Suppressor macrophage (primary cell): ENCODE data around the gene SLC16A6.
A peak's percentile ranks its signal among the peaks of the same experiment; 100 is the strongest.
"Not testable (repeated sequence)": the region's sequence is repeated elsewhere in the genome, so short reads cannot be mapped to it uniquely, and the experiment has no call there.

Source experiments
- DNase-seq, 4 experiments: peaks; one replicate each; pipeline ENCODE4 v3.0.0-alpha.2; 2020 to 2022

Gene SLC16A6

DNA sequence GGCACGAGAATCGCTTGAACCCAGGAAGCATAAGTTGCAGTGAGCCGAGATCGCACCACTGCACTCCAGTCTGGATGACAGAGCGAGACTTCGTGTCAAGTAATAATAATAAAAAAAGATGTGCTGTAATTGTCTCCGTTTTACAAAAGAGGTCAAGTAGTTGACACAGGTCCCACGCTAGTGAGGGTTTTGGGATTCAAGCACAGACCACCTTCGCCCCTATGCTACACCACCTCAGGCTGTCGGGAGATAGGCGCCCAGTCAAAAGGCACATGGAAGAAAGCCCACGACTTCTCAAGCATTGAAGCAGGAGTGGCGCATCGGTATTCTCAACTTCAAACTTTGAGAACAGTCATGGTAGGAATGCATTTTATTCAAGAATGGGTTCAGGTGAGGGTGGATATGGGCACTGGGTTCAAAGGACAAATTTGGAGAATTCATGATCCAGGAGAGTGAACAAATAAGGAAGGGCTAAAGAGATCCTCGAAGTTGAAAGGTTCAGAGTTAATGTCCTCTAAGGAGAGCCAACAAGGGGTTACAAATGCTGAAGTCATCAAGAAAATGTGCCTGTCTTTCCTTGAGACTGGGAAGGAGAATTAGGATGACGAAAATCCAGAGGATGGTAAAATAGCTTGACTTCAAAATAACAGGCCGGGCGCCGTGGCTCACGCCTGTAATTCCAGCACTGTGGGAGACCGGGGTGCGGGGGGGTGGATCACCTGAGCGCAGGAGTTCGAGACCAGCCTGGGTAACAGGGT lies 44.5 kb downstream of the SLC16A6 start:
- DNase-seq = no peak

DNA sequence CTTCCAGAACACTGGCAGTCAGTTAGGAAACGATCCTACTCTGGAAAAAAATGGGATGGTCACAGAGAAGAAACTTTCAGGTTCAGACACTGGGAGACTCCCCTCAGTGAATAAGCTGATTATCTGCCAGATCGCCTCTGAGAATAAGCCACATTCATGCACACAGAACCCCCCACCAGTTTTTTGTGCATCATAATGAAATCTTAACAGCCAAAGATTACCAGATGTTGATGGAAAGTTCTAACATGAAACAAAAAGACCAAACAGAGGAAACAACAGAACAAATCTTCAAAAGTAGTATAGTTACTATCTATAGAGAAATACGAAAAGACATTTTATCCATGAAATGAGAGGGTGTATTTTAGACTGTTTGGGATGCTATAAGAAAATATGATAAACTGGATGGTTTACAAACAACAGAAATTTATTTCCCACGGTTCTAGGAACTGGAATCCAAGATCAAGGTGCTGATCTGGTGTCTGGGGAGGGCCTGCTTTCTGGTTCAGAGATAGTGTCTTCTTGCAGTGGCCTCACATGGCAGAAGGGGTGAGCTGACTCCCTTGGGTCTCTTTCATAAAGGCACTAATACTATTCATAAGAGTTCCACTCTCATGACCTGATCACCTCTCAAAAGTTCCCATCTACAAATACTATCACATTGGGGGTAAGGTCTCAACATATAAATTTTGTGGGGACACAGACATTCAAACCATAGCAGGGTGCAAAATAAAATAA lies 51.1 kb downstream of the SLC16A6 start:
- no peak for DNase-seq

DNA sequence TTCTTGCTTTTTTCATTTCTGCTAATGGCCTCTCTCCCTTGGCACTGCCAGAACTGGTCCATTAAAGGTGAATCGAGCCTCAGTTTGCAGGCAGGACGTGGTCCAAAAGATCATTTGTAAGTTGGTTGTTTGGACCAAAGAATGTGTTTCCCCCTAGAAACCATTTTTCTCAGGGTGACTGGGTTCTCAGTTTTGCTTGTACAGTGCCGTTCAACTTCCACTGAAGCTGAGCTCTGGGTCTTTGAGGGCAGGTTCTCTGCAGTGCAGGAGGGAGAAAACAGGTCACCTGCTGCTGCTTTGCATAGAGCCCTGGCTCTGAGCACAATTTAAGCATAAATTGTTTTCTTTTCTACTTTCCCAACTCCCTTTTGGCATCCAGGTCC lies 52.1 kb downstream of the SLC16A6 start:
- DNase-seq = no peak

DNA sequence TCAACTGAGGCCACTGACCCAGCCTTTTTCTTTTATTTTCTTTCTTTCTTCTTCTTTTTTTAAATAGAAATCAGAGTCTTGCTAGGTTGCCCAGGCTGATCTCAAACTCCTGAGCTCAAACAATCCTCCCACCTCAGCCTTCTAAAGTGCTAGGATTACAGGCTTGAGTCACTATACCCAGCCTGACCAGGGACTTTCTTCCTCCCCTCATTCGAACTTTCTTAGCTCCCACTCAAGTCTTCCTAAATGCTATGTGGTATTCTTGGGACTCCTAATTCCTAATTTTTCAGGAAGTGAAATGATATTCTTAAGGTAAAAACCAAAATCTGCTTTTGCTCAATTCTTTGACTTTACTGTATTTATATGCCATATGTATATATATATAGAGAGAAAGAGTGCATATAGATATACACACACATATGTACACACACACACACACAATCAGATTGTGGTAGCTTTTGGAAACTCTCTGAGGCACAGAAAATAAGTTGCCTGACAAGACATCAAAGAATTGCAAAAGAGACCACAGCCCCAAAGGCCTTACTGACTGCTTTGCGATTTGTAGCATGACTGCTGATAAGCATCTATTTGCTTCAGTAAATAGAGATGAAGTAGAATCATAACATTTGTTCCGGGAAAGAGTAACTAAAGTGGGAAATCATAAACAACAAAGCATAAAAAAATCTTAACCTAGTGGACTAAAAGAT lies 52.6 kb downstream of the SLC16A6 start:
- DNase-seq = peak; percentile 39 to 64 (median 40)

DNA sequence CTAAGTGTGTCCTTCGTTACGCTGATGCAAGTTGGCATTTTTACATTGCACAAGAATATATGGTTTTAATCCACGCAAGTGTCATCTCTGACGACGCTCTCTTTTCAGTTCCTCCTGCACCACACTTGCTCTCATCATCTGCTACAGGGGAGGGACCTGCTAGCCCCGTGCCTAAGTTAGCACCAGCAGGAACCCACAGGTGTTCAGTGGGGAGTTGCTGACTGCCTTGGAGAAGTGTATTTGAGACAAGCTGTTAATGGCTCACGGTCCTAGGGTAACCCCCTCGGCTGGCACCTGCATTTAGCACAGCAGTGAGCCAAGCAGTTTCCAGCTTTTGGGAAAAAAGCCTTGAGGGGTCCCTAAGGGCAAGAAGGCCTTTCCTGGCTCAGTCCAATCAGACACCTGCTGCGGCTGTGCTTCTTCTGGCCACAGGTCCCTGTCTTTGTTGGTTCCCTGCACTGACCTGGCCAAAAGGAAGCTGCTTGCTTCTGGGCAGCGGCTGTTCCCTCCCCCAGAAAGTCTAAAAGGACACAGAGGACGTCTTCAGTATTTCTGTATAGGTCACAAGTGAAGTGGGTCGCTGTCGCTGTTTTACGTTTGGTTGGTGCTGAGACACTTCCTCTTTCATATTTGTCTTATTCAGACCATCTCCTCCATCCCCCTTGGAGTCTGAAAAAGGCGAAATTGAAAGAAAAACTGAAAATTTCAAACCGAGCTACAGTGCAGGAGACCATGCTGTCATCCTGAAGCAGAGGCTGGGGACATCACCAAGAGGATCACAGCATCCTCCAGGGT lies 53.4 kb downstream of the SLC16A6 start:
- peak; percentile 90 to 98 (median 92) for DNase-seq

DNA sequence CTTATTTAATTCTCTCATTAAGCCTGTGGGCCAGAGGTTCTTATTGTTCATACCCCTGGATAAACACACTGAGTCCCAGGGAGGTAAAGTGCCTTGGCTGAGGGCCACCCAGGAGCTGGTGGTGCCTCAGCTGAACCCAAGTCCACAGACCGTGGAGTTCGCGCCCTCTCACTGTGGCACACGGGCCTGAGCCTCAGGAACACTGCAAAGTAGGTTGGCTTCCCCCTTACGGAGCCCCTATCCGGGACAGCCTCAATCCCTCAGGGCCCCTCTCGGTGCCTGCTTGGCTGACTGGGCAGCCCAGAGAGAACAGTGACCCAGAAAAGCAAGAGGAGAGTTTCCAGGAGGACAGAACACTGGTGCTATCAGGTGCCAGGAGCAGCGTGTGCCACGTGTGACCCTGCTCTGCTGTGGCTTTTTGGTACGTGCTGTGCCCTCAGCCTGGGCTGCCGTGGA lies 55.6 kb downstream of the SLC16A6 start:
- peak in 2 of 4 experiments; percentile 33 to 41 for DNase-seq

DNA sequence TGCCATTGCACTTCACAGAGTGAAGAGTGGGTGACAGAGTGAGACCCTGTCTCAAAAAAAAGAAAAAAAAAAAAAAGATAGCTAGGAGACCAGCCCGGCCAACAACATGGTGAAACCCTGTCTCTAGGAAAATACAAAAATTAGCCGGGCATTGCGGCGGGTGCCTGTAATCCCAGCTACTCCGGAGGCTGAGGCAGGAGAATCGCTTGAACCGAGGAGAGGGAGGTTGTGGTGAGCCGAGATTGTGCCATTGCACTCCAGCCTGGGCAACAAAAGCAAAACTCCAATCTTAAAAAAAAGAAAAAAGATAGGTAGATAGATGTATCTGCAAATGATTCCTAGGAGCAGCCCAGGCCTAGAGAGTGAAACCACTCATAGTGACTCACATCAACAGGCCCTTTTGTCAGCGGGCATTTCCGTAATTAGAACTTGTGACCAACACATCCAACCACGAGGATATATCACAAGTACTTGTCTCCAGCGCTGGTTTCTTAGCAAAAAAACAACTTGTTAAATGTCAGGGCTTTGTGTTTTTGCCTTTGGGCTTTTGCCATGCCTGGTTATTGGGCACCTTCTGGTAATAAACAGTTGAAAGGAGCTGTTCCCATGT lies 56.1 kb downstream of the SLC16A6 start:
- peak; percentile 89 to 97 (median 93) for DNase-seq

DNA sequence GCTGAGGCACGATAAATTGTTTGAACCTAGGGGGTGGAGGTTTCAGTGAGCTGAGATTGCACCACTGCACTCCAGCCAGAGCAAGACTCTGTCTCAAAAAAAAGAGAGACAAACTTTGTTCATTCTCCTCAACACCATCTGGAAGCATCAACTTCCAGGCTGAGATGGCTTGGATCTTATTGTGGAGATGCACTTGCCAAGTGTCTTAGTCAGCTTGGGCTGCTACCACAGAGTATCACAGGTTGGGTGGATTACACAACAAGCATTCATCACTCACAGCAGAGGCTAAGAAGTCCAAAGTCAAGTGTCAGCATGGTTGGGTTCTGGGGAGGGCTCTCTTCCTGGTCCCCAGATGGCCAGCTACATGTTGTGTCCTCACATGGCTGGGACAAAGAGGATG lies 58.2 kb downstream of the SLC16A6 start:
- DNase-seq = peak; percentile 71 to 88 (median 76)

DNA sequence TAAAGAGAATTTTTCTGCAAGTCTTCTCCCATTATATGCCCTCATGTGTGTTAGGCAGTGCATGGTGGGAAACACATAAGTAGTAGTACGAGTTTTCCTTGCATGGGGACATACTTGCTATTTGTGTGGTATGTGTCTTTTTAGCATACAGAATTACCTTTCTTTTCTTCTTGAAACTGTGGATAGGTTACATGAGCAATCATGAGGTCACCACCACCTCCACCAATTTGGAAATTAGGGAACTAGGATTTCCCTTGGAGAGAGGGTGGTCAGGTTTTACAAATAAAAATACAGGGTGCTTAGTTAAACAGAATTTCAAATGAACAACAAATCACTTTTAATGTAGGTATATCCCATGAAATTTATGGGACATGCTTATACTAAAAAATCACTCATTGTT lies 59.4 kb downstream of the SLC16A6 start:
- DNase-seq = peak; percentile 40 to 56 (median 48)

DNA sequence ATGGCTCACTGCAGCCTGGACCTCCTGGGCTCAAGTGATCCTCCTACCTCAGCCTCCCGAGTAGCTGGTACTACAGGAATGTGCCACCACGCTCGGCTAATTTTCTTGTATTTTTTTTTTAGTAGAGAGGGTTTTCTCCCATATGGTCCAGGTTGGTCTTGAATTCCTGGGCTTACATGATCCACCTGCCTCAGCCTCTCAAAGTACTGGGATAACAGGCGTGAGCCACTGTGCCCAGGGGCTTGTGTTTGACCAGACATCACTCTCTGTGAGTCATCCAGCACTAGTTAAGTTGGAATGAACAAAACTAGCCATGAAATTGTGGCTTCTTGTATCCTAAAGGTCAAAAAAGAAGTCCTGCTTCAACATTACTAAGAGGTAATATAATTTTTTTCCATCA lies 59.8 kb downstream of the SLC16A6 start:
- DNase-seq = peak in 1 of 4 experiments; percentile 35

DNA sequence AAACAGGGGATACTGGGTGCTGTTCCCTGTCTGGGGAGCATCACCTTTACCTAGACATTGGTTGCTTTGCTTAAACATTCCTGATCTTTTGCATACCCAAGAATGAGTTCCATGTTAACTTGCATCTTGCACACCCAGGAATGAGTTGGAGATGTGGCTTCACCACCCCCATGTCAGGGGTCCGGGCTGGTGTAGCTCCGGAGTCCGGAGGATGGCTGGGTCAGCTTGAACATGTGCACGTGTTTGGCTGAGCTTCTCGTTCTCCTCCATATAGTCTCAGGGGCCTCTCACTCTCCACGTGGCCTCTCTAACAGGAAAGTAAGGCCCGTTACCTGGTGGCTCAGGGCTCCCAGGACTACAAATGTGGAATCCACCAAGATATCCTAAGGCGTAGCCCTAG lies 61.3 kb downstream of the SLC16A6 start:
- DNase-seq = no peak

DNA sequence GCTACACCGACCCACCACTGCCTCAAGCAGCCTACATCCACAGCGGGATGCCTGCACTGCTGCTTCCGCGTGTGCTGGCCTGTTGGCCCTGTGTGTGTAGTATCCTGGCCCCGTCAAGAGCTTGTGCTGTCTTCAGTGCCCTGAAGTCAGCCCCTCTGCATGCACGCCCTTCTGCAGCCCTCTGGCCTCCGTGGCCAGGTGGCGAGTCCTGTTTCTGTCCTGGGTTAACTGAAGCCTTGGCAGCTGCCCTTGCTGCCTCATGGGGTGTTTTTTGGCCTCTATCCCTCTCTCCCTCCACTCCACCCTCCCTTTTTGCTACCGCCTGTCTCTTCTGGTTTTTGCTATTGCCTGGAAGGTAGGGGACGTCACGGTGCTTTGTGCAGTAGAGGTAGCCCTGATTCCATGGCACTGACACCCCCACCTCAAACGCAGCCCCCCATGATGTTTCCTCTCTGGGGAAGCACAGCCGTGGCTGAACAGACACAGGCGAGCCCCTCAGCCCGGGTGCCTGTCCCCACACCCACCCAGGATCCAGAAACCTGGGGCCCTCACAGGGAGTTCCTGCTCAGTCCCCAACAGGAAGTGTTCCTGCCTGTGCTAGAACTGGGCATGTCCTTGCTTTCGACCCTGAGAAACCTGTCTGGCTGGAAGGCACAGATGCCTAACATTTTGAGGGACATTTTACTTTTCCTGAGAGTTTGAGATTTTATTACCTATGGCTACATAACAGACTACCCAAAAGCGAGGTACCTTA lies 61.9 kb downstream of the SLC16A6 start:
- no peak for DNase-seq

DNA sequence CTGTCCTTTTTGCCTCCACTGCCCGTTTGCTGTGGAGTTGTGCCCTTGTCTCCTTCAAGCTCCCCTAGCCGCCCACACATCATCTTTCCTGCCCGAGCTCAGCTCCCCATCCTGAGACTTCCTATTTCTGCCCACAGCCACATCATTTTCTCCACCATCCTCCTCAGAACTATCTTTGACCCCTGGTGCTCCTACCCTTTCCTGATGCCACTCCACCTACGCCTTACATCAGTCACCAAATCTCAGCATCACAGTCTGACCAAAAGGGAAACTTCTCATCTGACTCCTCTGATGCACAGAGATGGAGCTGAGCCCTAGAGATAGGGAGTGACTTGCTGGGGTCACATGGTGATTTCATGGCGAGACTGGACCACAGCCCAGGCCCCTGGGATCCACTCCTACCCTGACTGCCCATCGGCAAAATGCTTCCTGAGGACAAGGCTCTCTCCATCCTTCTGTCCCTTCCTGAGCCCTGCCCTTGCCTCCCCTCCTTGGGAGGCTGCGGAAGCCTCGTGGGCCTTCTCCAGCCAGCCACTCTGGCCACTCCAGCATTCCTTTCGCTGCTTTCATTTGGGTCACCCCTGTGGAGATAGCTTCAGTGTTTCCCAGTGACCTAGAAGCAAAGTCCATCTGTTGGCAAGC lies 62.8 kb downstream of the SLC16A6 start:
- peak; percentile 73 to 95 (median 82) for DNase-seq

DNA sequence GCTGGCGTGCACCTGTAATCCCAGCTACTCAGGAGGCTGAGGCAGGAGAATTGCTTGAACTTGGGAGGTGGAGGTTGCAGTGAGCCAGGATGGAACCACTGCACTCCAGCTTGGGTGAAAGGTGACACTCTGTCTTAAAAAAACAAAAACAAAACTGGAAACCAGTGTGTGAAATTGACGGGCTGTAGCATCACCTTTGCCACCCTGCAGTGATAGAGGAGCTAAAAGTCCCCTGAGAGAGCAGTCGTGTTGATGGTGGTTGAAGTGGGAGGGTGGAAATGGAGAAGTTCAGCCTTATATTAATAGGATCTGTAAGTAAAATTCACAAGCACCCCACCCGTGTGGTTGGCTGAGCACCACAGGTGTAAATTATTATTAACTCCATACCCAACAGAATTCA lies 65.9 kb downstream of the SLC16A6 start:
- not testable (repeated sequence) for DNase-seq

DNA sequence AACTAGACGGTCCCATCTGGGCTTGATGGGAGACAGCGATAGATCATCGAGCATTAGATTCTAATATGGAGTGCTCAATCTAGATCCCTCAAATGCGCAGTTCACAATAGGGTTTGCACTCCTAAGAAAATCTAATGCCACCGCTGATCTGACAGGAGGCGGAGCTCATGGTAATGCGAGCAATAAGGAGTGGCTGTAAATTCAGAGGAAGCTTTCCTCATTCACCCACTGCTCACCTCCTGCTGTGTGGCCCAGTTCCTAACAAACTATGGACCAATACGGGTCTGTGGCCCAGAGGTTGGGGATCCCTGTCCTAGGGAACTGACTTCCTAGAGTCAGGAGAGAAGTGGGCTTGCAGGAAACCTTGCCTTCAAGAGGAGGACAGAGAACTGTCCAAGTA lies 68.3 kb downstream of the SLC16A6 start:
- DNase-seq = peak in 2 of 4 experiments; percentile 42 to 71

DNA sequence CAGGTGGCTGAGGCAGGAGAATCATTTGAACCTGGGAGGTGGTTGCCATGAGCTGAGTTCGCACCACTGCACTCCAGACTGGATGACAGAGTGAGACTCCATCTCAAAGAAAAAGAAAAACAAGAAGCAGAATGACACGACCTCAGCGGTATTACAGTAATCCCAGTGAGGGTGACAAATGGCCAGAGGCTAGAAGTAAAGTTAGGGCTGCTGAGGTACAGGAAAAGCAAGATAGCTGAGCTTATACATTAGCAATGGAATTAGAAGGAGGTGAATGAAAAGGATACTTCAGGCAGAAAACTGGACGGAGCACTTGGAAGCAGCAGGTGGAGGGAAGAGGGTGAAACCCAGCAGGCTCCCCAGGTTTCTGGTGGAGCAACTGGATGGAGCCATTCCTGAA lies 69.1 kb downstream of the SLC16A6 start:
- peak in 1 of 4 experiments; percentile 31 for DNase-seq

DNA sequence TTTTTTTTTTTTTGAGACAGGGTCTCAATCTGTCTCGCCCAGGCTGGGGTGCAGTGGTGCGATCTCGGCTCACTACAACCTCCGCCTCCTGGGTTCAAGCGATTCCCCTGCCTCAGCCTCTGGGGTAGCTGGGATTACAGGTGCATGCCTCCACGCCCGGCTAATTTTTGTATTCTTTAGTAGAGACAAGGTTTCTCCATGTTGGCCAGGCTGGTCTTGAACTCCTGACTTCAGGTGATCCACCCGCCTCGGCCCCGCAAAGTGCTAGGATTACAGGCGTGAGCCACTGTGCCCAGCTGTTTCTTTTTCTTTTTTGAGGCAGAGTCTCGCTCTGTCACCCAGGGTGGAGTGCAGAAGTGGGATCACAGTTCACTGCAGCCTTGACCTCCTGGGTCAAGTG lies 70.1 kb downstream of the SLC16A6 start:
- not testable (repeated sequence) for DNase-seq

DNA sequence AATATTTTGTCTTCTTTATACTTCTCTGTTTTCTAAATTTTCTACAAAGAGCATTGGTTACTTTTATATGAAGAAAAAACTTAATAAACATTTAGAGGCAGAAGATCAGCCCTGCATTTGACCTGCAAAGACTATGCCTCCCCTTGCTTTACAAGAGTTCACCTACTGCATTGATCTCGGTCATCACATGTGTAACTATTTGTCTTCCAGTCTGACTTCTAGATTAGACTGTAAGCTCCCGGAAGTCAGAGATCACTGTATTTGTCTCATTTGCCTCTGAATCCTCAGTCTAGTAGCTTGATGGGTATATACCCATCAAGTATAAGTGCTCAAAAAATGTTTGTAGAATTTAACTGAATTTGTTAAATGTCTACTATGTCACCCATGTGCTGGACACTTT lies 70.7 kb downstream of the SLC16A6 start:
- not testable (repeated sequence) for DNase-seq

DNA sequence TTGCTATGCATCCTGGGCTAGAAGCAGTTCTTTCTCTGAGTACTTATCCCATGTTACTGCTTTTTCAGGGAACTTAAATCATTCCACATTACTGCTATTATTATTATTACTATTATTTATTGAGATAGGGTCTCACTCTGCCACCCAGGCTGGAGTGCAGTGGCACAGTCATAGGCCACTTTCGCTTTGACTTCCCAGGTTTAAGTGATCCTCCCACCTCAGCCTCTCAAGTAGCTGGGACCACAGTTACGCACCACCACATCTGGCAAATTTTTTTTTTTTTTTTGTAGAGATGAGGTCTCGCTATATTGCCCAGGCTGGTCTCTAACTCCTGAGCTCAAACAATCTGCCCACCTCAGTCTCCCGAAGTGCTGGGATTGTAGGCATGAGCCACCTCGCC lies 71.5 kb downstream of the SLC16A6 start:
- not testable (repeated sequence) for DNase-seq
